Neural cell (in vitro differentiated cells): ENCODE data around the gene NHS. TPM values are rescaled to one million over a fixed set of nuclear protein-coding genes. Genes with fewer than 3 reads are reported as not detected.

ENCODE experiments used
- H2AFZ ChIP-seq: fragments of 200-600, 300-800 bp; sonication (generic), shearing (Covaris generic); 2 replicates; pipeline ENCODE4 v1.6.0; 2014; ENCODE audit warnings: low read depth, mild to moderate bottlenecking, antibody characterized with exemption, low read length, moderate library complexity
- H3F3A ChIP-seq: fragments of 200-600 bp; shearing (Covaris generic); 2 replicates; pipeline ENCODE4 v1.6.1; 2016; ENCODE audit warnings: mild to moderate bottlenecking, moderate library complexity, mixed read lengths, antibody characterized with exemption, low read length; ENCODE audit not compliant: insufficient read depth, poor library complexity, severe bottlenecking
- H3K27ac ChIP-seq: fragments of 200-600, 300-800 bp; sonication (generic), shearing (Covaris generic); 2 replicates; pipeline ENCODE4 v1.5.1; 2014; ENCODE audit warnings: mild to moderate bottlenecking, low read length, moderate library complexity
- H3K27me3 ChIP-seq: fragments of 300-800, 200-600 bp; sonication (generic), shearing (Covaris generic); 2 replicates; pipeline ENCODE4 v1.6.0; 2014; ENCODE audit warnings: mild to moderate bottlenecking, low read depth, low read length, moderate library complexity; ENCODE audit not compliant: insufficient read depth
- H3K36me3 ChIP-seq: fragments of 300-800, 200-600 bp; sonication (generic), shearing (Covaris generic); 2 replicates; pipeline ENCODE4 v1.5.1; 2014; ENCODE audit warnings: mild to moderate bottlenecking, antibody characterized with exemption, low read length, moderate library complexity; ENCODE audit not compliant: insufficient read depth
- H3K4me2 ChIP-seq: fragments of 300-800, 200-600 bp; sonication (generic), shearing (Covaris generic); 2 replicates; pipeline ENCODE4 v1.6.0; 2014; ENCODE audit warnings: mild to moderate bottlenecking, low read length
- H3K4me3 ChIP-seq: fragments of 300-800, 200-600 bp; sonication (generic), shearing (Covaris generic); 2 replicates; pipeline ENCODE4 v1.5.1; 2014; ENCODE audit warnings: mild to moderate bottlenecking, low read length, moderate library complexity
- H3K79me2 ChIP-seq: fragments of 200-600 bp; shearing (Covaris generic); replicated peaks from 2 replicates; pipeline ENCODE4 v1.6.0; 2014; ENCODE audit warnings: mild to moderate bottlenecking, low read length, moderate library complexity; ENCODE audit not compliant: insufficient read depth
- H3K9ac ChIP-seq: fragments of 300-800, 200-600 bp; sonication (generic), shearing (Covaris generic); 2 replicates; pipeline ENCODE4 v1.6.1; 2016; ENCODE audit warnings: mild to moderate bottlenecking, low read length, mixed read lengths
- H3K9me2 ChIP-seq: fragments of 200-600 bp; shearing (Covaris generic); 2 replicates; pipeline ENCODE4 v1.6.1; 2016; ENCODE audit warnings: mild to moderate bottlenecking, low read length, mixed read lengths; ENCODE audit not compliant: insufficient read depth
- H3K9me3 ChIP-seq: fragments of 200-600, 300-800 bp; sonication (generic), shearing (Covaris generic); 2 replicates; pipeline ENCODE4 v1.6.1; 2016; ENCODE audit warnings: mild to moderate bottlenecking, mixed run types, low read length, moderate library complexity, mixed read lengths
- H4K20me1 ChIP-seq: fragments of 200-600 bp; shearing (Covaris generic); 2 replicates; pipeline ENCODE4 v1.6.1; 2016; ENCODE audit warnings: mild to moderate bottlenecking, mixed run types; ENCODE audit not compliant: insufficient read depth
- EP300 ChIP-seq: fragments of 450-650 bp; conservative IDR thresholded peaks from 2 replicates; pipeline ENCODE4 v1.6.1; 2014; ENCODE audit warnings: antibody characterized with exemption, mild to moderate bottlenecking, moderate library complexity; ENCODE audit not compliant: poor library complexity, severe bottlenecking
- EZH2 ChIP-seq: fragments of 200-600, 300-800 bp; shearing (Covaris generic), sonication (generic); IDR thresholded peaks from 2 replicates; pipeline ENCODE4 v1.6.1; 2014; ENCODE audit warnings: antibody characterized with exemption, low read length, borderline replicate concordance, mild to moderate bottlenecking; ENCODE audit not compliant: insufficient read depth, poor library complexity, severe bottlenecking
- MXI1 ChIP-seq: fragments of 450-650 bp; conservative IDR thresholded peaks from 2 replicates; pipeline ENCODE4 v1.6.1; 2014; ENCODE audit warnings: antibody characterized with exemption, mild to moderate bottlenecking; ENCODE audit not compliant: poor library complexity, severe bottlenecking
- POLR2AphosphoS5 ChIP-seq: IDR thresholded peaks from 2 replicates; pipeline ENCODE4 v1.6.1; 2012
- RAD21 ChIP-seq: fragments of 450-650 bp; conservative IDR thresholded peaks from 2 replicates; pipeline ENCODE4 v1.6.1; 2014; ENCODE audit warnings: antibody characterized with exemption, mild to moderate bottlenecking, moderate library complexity
- REST ChIP-seq: IDR thresholded peaks from 2 replicates; pipeline ENCODE4 v1.6.1; 2012; ENCODE audit warnings: borderline replicate concordance
- SMC3 ChIP-seq: fragments of 450-650 bp; conservative IDR thresholded peaks from 2 replicates; pipeline ENCODE4 v1.6.1; 2014; ENCODE audit warnings: antibody characterized with exemption, mild to moderate bottlenecking, moderate library complexity; ENCODE audit not compliant: poor library complexity
- TAF1 ChIP-seq: IDR thresholded peaks from 2 replicates; pipeline ENCODE4 v1.6.1; 2012; ENCODE audit warnings: low read depth
- polyA plus RNA-seq: library from polyadenylated mRNA; depleted of rRNA; stranded (reverse); fragments of >200 nt; gene quantifications from 2 replicates; pipeline ENCODE4 v1.2.3, GENCODE V29; 2014
- TF ChIP-seq, protein P1 (sequence below): fragments of 450-650 bp; IDR thresholded peaks from 2 replicates; pipeline ENCODE4 v1.5.1; 2014; ENCODE audit warnings: antibody characterized with exemption, mild to moderate bottlenecking, moderate library complexity; ENCODE audit not compliant: poor library complexity, severe bottlenecking

Gene NHS
- polyA plus RNA-seq, 1 donor from 2014 or later, result 1.9 TPM

DNA sequence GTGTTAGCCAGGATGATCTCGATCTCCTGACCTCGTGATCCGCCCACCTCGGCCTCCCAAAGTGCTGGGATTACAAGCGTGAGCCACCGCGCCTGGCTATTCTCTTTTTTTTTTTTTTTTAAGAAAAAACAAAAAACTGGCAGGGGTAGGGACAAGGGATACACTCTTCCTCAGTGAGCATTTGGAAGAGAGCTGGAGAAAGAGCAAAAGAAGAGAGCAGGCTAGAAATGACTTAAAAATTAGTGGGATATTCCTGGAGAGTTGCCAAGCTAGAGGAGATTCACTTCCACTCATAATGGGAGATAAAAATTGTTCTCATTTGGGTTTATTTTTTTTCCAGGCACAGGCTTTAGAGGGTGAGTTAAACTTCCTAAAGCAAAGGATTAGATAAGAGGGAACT lies 222.3 kb downstream of the NHS start:
- Histone ChIP-seq H2AFZ (no peak overlapping the region), H3K9me3 (no peaks in the 10 kb centered on the region), H3K9ac (no peak overlapping the region), H3K9me2 (no peaks in the 10 kb centered on the region), H4K20me1 (no peaks in the 10 kb centered on the region), H3K4me3 (no peak overlapping the region), H3K79me2 (no peaks in the 10 kb centered on the region), H3F3A (no peaks in the 10 kb centered on the region), H3K4me2 (no peak overlapping the region), H3K36me3 (no peaks in the 10 kb centered on the region), H3K27me3 (no peaks in the 10 kb centered on the region), H3K27ac (no peak overlapping the region)
- TF ChIP-seq MXI1 (no peak), EP300 (no peak), POLR2AphosphoS5 (no peak), REST (no peak), RAD21 (no peak), EZH2 (no peak), SMC3 (no peak), TAF1 (no peak)
- TF ChIP-seq, protein P1, sequence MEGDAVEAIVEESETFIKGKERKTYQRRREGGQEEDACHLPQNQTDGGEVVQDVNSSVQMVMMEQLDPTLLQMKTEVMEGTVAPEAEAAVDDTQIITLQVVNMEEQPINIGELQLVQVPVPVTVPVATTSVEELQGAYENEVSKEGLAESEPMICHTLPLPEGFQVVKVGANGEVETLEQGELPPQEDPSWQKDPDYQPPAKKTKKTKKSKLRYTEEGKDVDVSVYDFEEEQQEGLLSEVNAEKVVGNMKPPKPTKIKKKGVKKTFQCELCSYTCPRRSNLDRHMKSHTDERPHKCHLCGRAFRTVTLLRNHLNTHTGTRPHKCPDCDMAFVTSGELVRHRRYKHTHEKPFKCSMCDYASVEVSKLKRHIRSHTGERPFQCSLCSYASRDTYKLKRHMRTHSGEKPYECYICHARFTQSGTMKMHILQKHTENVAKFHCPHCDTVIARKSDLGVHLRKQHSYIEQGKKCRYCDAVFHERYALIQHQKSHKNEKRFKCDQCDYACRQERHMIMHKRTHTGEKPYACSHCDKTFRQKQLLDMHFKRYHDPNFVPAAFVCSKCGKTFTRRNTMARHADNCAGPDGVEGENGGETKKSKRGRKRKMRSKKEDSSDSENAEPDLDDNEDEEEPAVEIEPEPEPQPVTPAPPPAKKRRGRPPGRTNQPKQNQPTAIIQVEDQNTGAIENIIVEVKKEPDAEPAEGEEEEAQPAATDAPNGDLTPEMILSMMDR, result no peak

- Histone ChIP-seq H3K36me3 (no peaks in the 10 kb centered on the region), H3F3A (no peaks in the 10 kb centered on the region), H3K27ac (no peak overlapping the region), H2AFZ (no peak overlapping the region), H3K4me2 (no peak overlapping the region), H4K20me1 (no peaks in the 10 kb centered on the region), H3K9me3 (no peaks in the 10 kb centered on the region), H3K79me2 (no peaks in the 10 kb centered on the region), H3K9me2 (no peaks in the 10 kb centered on the region), H3K4me3 (no peak overlapping the region), H3K27me3 (no peaks in the 10 kb centered on the region), H3K9ac (no peak overlapping the region)
- no peak for TF ChIP-seq EP300
- no peak for TF ChIP-seq RAD21
- TF ChIP-seq TAF1, result no peak
- TF ChIP-seq, protein P1, result no peak
- no peak for TF ChIP-seq POLR2AphosphoS5
- TF ChIP-seq REST, result no peak
- TF ChIP-seq EZH2, result no peak
- TF ChIP-seq SMC3, result no peak
- no peak for TF ChIP-seq MXI1
Measured at GRCh38 chrX:17597836-17598439, 222.9 kb downstream of the NHS start.
